IMR-90 (cell line): ENCODE results near the gene CPSF7.

Experiments used
- BHLHE40 ChIP-seq: fragments of 150-350 bp; IDR thresholded peaks from 2 replicates; pipeline ENCODE4 v1.6.1; 2016; ENCODE audit warnings: mild to moderate bottlenecking, low read depth, low read length
- CEBPB ChIP-seq: IDR thresholded peaks from 2 replicates; pipeline ENCODE4 v1.6.1; 2012; ENCODE audit warnings: low read depth, low read length, improper control_type of control experiment
- CTCF ChIP-seq: conservative IDR thresholded peaks from 2 replicates; pipeline ENCODE4 v1.5.1; 2012; ENCODE audit warnings: mild to moderate bottlenecking, low read depth, low read length, improper control_type of control experiment
- ELK1 ChIP-seq: fragments of 150-350 bp; IDR thresholded peaks from 2 replicates; pipeline ENCODE4 v1.6.1; 2016; ENCODE audit warnings: low read depth, mild to moderate bottlenecking, low read length, moderate library complexity, borderline replicate concordance
- MAFK ChIP-seq: IDR thresholded peaks from 2 replicates; pipeline ENCODE4 v1.6.1; 2012; ENCODE audit warnings: low read depth, low read length, improper control_type of control experiment
- MAZ ChIP-seq: IDR thresholded peaks from 2 replicates; pipeline ENCODE4 v1.6.1; 2012; ENCODE audit warnings: low read depth, mild to moderate bottlenecking, low read length, improper control_type of control experiment, moderate library complexity, borderline replicate concordance
- POLR2A ChIP-seq: IDR thresholded peaks from 2 replicates; pipeline ENCODE4 v1.6.1; 2012; ENCODE audit warnings: mild to moderate bottlenecking, low read depth, low read length
- RFX5 ChIP-seq: IDR thresholded peaks from 2 replicates; pipeline ENCODE4 v1.8.0; 2012; ENCODE audit warnings: low read depth, mild to moderate bottlenecking, low read length, moderate library complexity

- no peak for TF ChIP-seq CTCF
- TF ChIP-seq RFX5 = no peak
- TF ChIP-seq CEBPB = no peak
- TF ChIP-seq MAFK = no peak
- no peak for TF ChIP-seq ELK1
- TF ChIP-seq POLR2A = no peak
- TF ChIP-seq MAZ = no peak
- no peak for TF ChIP-seq BHLHE40
Observed at GRCh38 chr11:61406067-61406466, 23.7 kb downstream of the CPSF7 start.
